Thyroid gland (tissue), 4 donors: ENCODE measurements around the gene LARGE1.

Experiments used
- POLR2A ChIP-seq, 2 donors: fragments of 450-650 bp; IDR thresholded peaks; one replicate each; pipeline ENCODE4 v1.6.1; 2017; ENCODE audit warnings: antibody characterized with exemption in 2 of 2, mild to moderate bottlenecking in 2 of 2, moderate library complexity in 1 of 2
- TF ChIP-seq, protein P1 (sequence below), 6 experiments: fragments of 200-600 bp in 3 of 6; fragments of 450-650 bp in 3 of 6; sonication (generic) in 3 of 6; IDR thresholded peaks; one replicate each; pipeline ENCODE4 v1.5.1; 2016 to 2019; ENCODE audit warnings: antibody characterized with exemption in 6 of 6, mild to moderate bottlenecking in 2 of 6, inconsistent platforms in 1 of 6, moderate library complexity in 1 of 6

DNA sequence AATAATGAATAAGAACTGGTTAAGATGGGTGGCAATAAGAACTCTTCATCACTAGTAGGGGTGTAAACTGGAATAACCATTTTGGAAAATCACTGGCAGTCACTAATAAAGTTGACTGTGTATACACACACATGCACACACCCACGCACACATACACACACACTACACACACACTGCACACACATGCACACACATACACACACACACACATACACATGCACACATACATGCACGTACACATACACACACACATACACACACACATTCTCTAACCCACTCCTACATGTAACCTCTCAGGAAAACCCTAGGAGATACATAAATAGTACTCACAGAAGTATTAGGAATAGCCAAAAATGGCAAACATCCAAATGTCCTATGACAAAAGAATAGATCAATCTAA lies 455.6 kb downstream of the LARGE1 start:
- TF ChIP-seq, protein P1, sequence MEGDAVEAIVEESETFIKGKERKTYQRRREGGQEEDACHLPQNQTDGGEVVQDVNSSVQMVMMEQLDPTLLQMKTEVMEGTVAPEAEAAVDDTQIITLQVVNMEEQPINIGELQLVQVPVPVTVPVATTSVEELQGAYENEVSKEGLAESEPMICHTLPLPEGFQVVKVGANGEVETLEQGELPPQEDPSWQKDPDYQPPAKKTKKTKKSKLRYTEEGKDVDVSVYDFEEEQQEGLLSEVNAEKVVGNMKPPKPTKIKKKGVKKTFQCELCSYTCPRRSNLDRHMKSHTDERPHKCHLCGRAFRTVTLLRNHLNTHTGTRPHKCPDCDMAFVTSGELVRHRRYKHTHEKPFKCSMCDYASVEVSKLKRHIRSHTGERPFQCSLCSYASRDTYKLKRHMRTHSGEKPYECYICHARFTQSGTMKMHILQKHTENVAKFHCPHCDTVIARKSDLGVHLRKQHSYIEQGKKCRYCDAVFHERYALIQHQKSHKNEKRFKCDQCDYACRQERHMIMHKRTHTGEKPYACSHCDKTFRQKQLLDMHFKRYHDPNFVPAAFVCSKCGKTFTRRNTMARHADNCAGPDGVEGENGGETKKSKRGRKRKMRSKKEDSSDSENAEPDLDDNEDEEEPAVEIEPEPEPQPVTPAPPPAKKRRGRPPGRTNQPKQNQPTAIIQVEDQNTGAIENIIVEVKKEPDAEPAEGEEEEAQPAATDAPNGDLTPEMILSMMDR (IDR thresholded peaks at IDR 0.05) = no peak
- no peak for TF ChIP-seq POLR2A (IDR thresholded peaks at IDR 0.05)
